OCI-LY7 (cell line): ENCODE measurements around the gene IRAK1. TPM values are rescaled to one million over a fixed set of nuclear protein-coding genes. Genes with fewer than 3 reads are reported as not detected.

ENCODE experiments used
- BruUV-seq: library from RNA; stranded (reverse); fragments of 400-500 nt; replicated peaks from 2 replicates; lab custom pipeline; 2021; lab: Mats Ljungman, UMichigan
- CTCF ChIA-PET: fragments of 300-600 bp; sonication (Branson Sonifier 250); formaldehyde crosslinking; loops from one replicate; lab custom pipeline; 2022; ENCODE audit warnings: antibody characterized with exemption; ENCODE audit not compliant: unreplicated experiment; lab: Charles Lee
- POLR2A ChIA-PET: fragments of 300-600 bp; sonication (Branson Sonifier 250); formaldehyde crosslinking; loops from one replicate; lab custom pipeline; 2022; ENCODE audit warnings: antibody characterized with exemption; lab: Charles Lee
- DNase-seq: peaks from one replicate; pipeline ENCODE4 v3.0.0-alpha.2; 2015; ENCODE audit warnings: low spot score
- H2AFZ ChIP-seq: fragments of 200-600 bp; sonication (generic), shearing (Covaris generic); 2 replicates; pipeline ENCODE4 v1.6.1; 2014; ENCODE audit warnings: mild to moderate bottlenecking, antibody characterized with exemption, low read length, moderate library complexity
- H3K27ac ChIP-seq: fragments of 200-600 bp; sonication (generic); 2 replicates; pipeline ENCODE4 v1.5.1; 2014; ENCODE audit warnings: mixed run types, low read depth, mild to moderate bottlenecking, moderate library complexity, low read length, inconsistent platforms; ENCODE audit not compliant: poor library complexity, severe bottlenecking
- H3K36me3 ChIP-seq: fragments of 200-600 bp; sonication (generic); 2 replicates; pipeline ENCODE4 v1.6.1; 2014; ENCODE audit warnings: mild to moderate bottlenecking, antibody characterized with exemption, low read length, moderate library complexity, mixed read lengths; ENCODE audit not compliant: insufficient read depth
- H3K4me1 ChIP-seq: fragments of 200-600 bp; sonication (generic); 2 replicates; pipeline ENCODE4 v1.5.1; 2014; ENCODE audit warnings: mild to moderate bottlenecking, low read length; ENCODE audit not compliant: insufficient read depth, poor library complexity, severe bottlenecking
- H3K4me2 ChIP-seq: fragments of 200-600 bp; sonication (generic); 2 replicates; pipeline ENCODE4 v1.6.1; 2014; ENCODE audit warnings: mild to moderate bottlenecking, low read length
- H3K4me3 ChIP-seq: fragments of 200-600 bp; sonication (generic); 2 replicates; pipeline ENCODE4 v1.5.1; 2014; ENCODE audit warnings: mild to moderate bottlenecking, low read depth, low read length; ENCODE audit not compliant: poor library complexity, severe bottlenecking
- H3K79me2 ChIP-seq: fragments of 200-600 bp; sonication (generic); 2 replicates; pipeline ENCODE4 v1.6.1; 2016; ENCODE audit warnings: low read depth, mild to moderate bottlenecking, low read length, moderate library complexity, mixed read lengths; ENCODE audit not compliant: insufficient read depth
- H3K9me2 ChIP-seq: fragments of 200-600 bp; sonication (generic); 2 replicates; pipeline ENCODE4 v1.6.1; 2016; ENCODE audit warnings: mild to moderate bottlenecking, low read length, mixed read lengths; ENCODE audit not compliant: insufficient read depth
- H3K9me3 ChIP-seq: fragments of 200-600 bp; sonication (generic); 2 replicates; pipeline ENCODE4 v1.6.1; 2014; ENCODE audit warnings: mild to moderate bottlenecking, mixed run types, low read length, mixed read lengths
- H4K20me1 ChIP-seq: fragments of 200-600 bp; sonication (generic); 2 replicates; pipeline ENCODE4 v1.6.1; 2014; ENCODE audit warnings: mild to moderate bottlenecking, antibody characterized with exemption, low read length, moderate library complexity, mixed read lengths; ENCODE audit not compliant: insufficient read depth
- CTCF ChIP-seq: fragments of 200-600 bp; sonication (generic); conservative IDR thresholded peaks from 2 replicates; pipeline ENCODE4 v1.5.1; 2014; ENCODE audit warnings: mild to moderate bottlenecking, antibody characterized with exemption, low read length, moderate library complexity, mixed read lengths
- EZH2phosphoT487 ChIP-seq: fragments of 200-600 bp; sonication (generic); IDR thresholded peaks from 2 replicates; pipeline ENCODE4 v1.6.1; 2018; ENCODE audit warnings: low read depth, borderline replicate concordance, mild to moderate bottlenecking, mixed run types, antibody characterized with exemption, low read length, moderate library complexity, mixed read lengths
- intact Hi-C: fragments of 100-400 bp; cut with micrococcal nuclease; formaldehyde crosslinking; loops from one replicate; pipeline ENCODE4 v1.10.0; 2022; ENCODE audit not compliant: unreplicated experiment
- total RNA-seq, 2 experiments: library from RNA; depleted of rRNA in 1 of 2; stranded (reverse); fragments of >200 nt in 1 of 2; shearing (Covaris generic) in 1 of 2; gene quantifications; 2 replicates each; pipeline ENCODE4 v1.2.3, GENCODE V29; 2014 to 2022

Gene IRAK1
- total RNA-seq, 2 experiments from 2014 or later, result 75.5 to 136 TPM

- H3K9me3 ChIP-seq, result no peaks in the 10 kb centered on the region
- CTCF ChIA-PET, result no interaction called here
- no peaks in the 10 kb centered on the region; the same call in 1 of the 2 replicates for H3K9me2 ChIP-seq
- peak overlapping the region; percentile 97 for H3K4me3 ChIP-seq
- H2AFZ ChIP-seq, result no peak overlapping the region
- no peak for TF ChIP-seq CTCF
- peak overlapping the region; percentile 69 for H3K27ac ChIP-seq
- peaks cover 29% of the 10 kb centered on the region for H3K4me1 ChIP-seq
- peak overlapping the region; percentile 89 for H3K4me2 ChIP-seq
- peak; percentile 17 for DNase-seq
- POLR2A ChIA-PET, result interaction anchor here (0.6 to 1.0 kb wide), 3 partner anchors 45 to 105 kb away, joined by 3 to 4 read pairs (median 3); no protein-coding TSS in a partner anchor
- intact Hi-C loops, result loop anchor here (1.0 kb wide), 2 partner anchors 47 to 90 kb away; partner anchors contain the start of gene HCFC1
- no peaks in the 10 kb centered on the region for H4K20me1 ChIP-seq
- peaks cover 6% of the 10 kb centered on the region; the same call in 1 of the 2 replicates for H3K79me2 ChIP-seq
- TSS peak; percentile 56 for BruUV-seq
- peaks cover 40% of the 10 kb centered on the region for H3K36me3 ChIP-seq
Observed at GRCh38 chrX:154018518-154019060, 1.1 kb downstream of the IRAK1 start.

GRCh38 chrX:154017766-154018517, 1.8 kb downstream of the IRAK1 start:
- no TSS peak for BruUV-seq
- ChIA-PET POLR2A (interaction anchor here (0.6 to 1.0 kb wide), 3 partner anchors 13 to 49 kb away, joined by 3 to 4 read pairs (median 3); no protein-coding TSS in a partner anchor), CTCF (no interaction called here)
- H3K27ac ChIP-seq, result peak overlapping the region; percentile 69
- no peaks in the 10 kb centered on the region for H4K20me1 ChIP-seq
- intact Hi-C loops, result no loop called here
- peak overlapping the region; percentile 89 for H3K4me2 ChIP-seq
- peaks cover 27% of the 10 kb centered on the region for H3K4me1 ChIP-seq
- no peaks in the 10 kb centered on the region for H3K9me3 ChIP-seq
- H3K4me3 ChIP-seq, result peak overlapping the region; percentile 97
- no peak for TF ChIP-seq CTCF
- no peak for TF ChIP-seq EZH2phosphoT487
- H3K9me2 ChIP-seq, result no peaks in the 10 kb centered on the region; the same call in 1 of the 2 replicates
- H3K36me3 ChIP-seq, result peaks cover 46% of the 10 kb centered on the region
- H3K79me2 ChIP-seq, result peaks cover 6% of the 10 kb centered on the region; the same call in 1 of the 2 replicates
- no peak for DNase-seq
- no peak overlapping the region for H2AFZ ChIP-seq
